Astrocyte of the spinal cord (primary cell): ENCODE results near the gene ADD2.

Experiments used
- DNase-seq: peaks from one replicate; pipeline ENCODE4 v3.0.0; 2011; ENCODE audit warnings: low read depth, low spot score
- H3K4me3 ChIP-seq: 2 replicates; pipeline ENCODE4 v1.5.1; 2011; ENCODE audit warnings: low read depth, mild to moderate bottlenecking, low read length, moderate library complexity
- CTCF ChIP-seq: IDR thresholded peaks from 2 replicates; pipeline ENCODE4 v1.5.1; 2012; ENCODE audit warnings: low read depth, mild to moderate bottlenecking, low read length, inconsistent platforms
- in situ Hi-C: cut with HindIII; loops from 2 replicates; pipeline ENCODE4 v1.10.0; 2017; ENCODE audit warnings: low sequenced_read_pairs

ADD2 gene

GRCh38 chr2:70647873-70648481 lies 120.0 kb downstream of the ADD2 start:
- peak; percentile 50 for DNase-seq
- TF ChIP-seq CTCF = peak; percentile 100
- H3K4me3 ChIP-seq = no peak overlapping the region
- in situ Hi-C loops = no loop called here

GRCh38 chr2:70646420-70646818 lies 121.6 kb downstream of the ADD2 start:
- in situ Hi-C loops = no loop called here
- no peak overlapping the region for H3K4me3 ChIP-seq

GRCh38 chr2:70645733-70646419 lies 122.1 kb downstream of the ADD2 start:
- in situ Hi-C loops = no loop called here
- no peak for TF ChIP-seq CTCF
- no peak overlapping the region for H3K4me3 ChIP-seq
- DNase-seq = no peak

More at GRCh38 chr2:70646420-70646818, 121.6 kb downstream of the ADD2 start:
- no peak for DNase-seq
- TF ChIP-seq CTCF = no peak

- no peak overlapping the region for H3K4me3 ChIP-seq
- in situ Hi-C loops = no loop called here
- peak; percentile 31 for TF ChIP-seq CTCF
- DNase-seq = no peak
These were observed 124.3 kb downstream of the ADD2 start for GRCh38 chr2:70643715-70644114.

GRCh38 chr2:70641263-70641784 lies 126.7 kb downstream of the ADD2 start:
- in situ Hi-C loops = no loop called here
- TF ChIP-seq CTCF = no peak
- no peak overlapping the region for H3K4me3 ChIP-seq
- peak; percentile 8 for DNase-seq

GRCh38 chr2:70639841-70640436 lies 128.1 kb downstream of the ADD2 start:
- no peak for DNase-seq
- TF ChIP-seq CTCF = no peak

More at GRCh38 chr2:70639841-70640436, 128.1 kb downstream of the ADD2 start:
- in situ Hi-C loops = no loop called here
- no peak overlapping the region for H3K4me3 ChIP-seq
